GM12875 (cell line): ENCODE results near the gene MANEA.
"Not testable (repeated sequence)": the region's sequence is repeated elsewhere in the genome, so short reads cannot be mapped to it uniquely, and the experiment has no call there.

Experiments used
- H3K4me3 ChIP-seq: one replicate; pipeline ENCODE4 v1.5.1; 2011; ENCODE audit warnings: low read depth, low read length, control low read depth
- TF ChIP-seq, protein P1 (sequence below): IDR thresholded peaks from 2 replicates; pipeline ENCODE4 v1.5.1; 2011; ENCODE audit warnings: low read depth, mild to moderate bottlenecking, control low read depth, inconsistent platforms, low read length, moderate library complexity, borderline replicate concordance; ENCODE audit not compliant: insufficient read depth

Gene MANEA

DNA sequence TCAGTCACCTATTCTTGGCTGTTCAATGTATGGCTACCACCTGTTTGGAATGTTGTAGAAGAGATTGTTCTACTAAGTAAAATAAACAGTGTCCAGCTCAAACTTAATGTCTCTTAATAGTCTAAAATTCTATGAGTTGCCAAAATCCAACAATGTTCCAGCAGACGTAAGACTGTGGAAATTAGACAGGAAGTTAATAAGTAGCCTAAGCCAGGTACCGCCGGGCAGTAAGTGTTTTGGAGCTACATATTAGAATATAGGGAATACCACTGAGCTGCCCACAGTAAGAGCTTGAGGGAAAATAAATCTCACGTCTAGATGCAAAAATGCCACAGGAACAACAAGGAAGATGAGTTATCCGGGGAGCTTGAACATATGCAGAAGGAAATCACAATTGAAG is 7.8 kb upstream of the MANEA start:
- no peak overlapping the region for H3K4me3 ChIP-seq
- TF ChIP-seq, protein P1, sequence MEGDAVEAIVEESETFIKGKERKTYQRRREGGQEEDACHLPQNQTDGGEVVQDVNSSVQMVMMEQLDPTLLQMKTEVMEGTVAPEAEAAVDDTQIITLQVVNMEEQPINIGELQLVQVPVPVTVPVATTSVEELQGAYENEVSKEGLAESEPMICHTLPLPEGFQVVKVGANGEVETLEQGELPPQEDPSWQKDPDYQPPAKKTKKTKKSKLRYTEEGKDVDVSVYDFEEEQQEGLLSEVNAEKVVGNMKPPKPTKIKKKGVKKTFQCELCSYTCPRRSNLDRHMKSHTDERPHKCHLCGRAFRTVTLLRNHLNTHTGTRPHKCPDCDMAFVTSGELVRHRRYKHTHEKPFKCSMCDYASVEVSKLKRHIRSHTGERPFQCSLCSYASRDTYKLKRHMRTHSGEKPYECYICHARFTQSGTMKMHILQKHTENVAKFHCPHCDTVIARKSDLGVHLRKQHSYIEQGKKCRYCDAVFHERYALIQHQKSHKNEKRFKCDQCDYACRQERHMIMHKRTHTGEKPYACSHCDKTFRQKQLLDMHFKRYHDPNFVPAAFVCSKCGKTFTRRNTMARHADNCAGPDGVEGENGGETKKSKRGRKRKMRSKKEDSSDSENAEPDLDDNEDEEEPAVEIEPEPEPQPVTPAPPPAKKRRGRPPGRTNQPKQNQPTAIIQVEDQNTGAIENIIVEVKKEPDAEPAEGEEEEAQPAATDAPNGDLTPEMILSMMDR, result no peak

DNA sequence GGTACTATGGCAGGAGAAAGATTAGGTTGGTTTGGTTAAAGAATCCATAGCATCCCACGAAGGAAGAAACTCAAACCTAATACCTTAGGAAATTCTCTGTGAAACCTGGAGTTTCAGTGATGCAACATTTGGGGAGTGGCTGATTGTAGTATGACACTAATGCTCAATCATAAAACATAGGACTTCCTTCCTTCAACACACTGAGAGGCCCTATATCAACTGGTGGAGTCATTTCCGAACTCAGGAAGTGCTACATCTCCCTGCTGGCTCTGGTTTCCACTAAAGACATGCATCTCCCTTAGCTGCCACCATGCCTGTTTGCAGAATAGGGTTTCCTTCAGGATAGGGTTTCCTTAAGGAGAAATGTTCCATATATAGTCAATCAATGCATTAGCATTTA is 5.2 kb upstream of the MANEA start:
- no peak overlapping the region for H3K4me3 ChIP-seq
- TF ChIP-seq, protein P1, result no peak

- H3K4me3 ChIP-seq, result no peak overlapping the region
- TF ChIP-seq, protein P1, result no peak
Observed at GRCh38 chr6:95574811-95575210, 2.5 kb upstream of the MANEA start.

DNA sequence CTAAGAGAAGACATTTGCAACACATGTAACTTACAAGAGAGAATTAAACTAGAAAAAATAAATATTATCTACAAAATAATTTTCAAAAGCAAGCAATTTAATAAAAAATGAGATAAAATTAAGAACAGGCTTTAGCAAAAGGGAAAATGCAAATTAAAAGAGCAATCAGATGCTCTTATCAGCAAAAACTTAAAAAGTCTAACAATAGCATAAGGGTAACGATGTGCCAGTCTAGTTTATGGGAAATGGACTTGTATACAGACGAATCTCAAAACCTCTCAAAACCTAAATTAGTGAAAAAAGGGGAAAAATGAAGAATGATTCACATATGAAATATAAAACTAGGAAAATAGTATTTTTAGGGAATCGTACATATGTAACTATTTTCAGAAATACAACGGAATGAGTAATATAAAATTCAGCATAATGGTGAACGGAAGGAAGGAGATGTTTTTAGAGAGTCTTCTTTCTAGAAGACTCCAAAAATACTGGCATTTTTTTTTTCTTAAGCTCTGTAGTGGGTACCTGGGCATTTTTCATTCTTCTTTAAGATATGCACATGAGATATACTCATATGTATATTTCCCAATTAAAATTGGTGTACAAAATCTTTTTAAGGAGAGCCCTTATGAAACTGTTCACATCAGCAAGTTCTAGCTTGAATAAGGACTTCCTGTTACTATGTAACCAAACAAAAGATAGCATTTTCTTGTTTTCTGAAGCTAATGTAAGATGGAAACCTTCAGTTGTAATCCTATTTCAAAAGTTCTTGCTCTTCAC is 927 bp upstream of the MANEA start:
- TF ChIP-seq, protein P1, result no peak
- H3K4me3 ChIP-seq, result peak overlapping the region; percentile 72

GRCh38 chr6:95576998-95577303 is 384 bp upstream of the MANEA start:
- H3K4me3 ChIP-seq, result peak overlapping the region; percentile 72
- TF ChIP-seq, protein P1, result no peak

DNA sequence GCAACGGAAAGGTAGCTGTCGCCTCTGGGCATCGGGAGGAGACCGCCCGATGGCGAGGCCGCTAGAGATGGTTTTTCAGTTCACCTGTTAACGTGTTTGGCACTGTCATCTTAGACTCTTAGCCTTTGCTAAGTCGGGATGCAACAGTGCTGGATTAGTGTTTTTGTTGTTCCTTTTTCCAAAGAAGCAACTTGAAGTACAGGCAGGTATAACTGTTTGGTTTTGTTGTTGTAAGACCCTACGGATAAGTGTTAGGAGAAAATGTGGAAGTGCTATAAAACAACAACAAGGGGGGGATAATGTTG is 723 bp downstream of the MANEA start:
- TF ChIP-seq, protein P1, result no peak
- peak overlapping the region; percentile 72 for H3K4me3 ChIP-seq

GRCh38 chr6:95581073-95581472 is 3.7 kb downstream of the MANEA start:
- TF ChIP-seq, protein P1, result no peak

DNA sequence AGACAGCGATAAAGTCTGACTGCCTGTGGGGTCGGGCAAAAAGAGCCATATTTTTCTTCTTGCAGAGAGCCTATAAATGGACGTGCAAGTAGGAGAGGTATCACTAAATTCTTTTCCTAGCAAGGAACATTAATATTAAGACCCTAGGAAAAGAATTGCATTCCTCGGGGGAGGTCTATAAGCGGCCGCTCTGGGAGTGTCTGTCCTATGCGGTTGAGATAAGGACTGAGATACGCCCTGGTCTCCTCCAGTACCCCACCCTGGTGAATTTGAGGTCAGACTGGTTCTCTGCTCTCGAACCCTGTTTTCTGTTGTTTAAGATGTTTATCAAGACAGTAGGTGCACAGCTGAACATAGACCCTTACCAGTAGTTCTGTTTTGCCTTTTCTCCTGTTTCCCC is 6.9 kb downstream of the MANEA start:
- H3K4me3 ChIP-seq, result not testable (repeated sequence)

More at GRCh38 chr6:95581073-95581472, 3.7 kb downstream of the MANEA start:
- no peak overlapping the region for H3K4me3 ChIP-seq
